ENCODE results near the gene GDA.

The GDA gene

DNA sequence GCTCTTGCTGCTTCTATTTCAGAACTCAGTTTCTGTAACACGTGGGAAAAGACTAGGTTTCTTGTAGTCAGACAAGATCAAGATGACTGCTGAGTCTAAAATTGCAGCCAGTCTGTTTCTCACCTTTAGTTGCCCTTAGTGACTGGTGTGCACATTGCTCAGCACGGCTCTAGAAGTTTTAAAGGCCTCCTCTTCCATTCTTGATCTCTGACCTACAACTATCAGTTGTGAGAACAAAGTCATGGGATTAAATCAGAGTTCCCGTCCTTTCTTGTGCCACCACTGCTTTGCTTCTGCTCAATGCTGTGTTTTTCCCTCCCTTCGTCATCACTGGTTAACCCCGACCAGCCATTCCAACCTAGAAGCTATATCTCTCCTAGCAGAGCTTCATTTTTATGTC lies 52.8 kb downstream of the GDA start:
- Histone ChIP-seq H3K27ac (ENCODE audit: low read depth, low read length) (no peak overlapping the region), H3K9ac (ENCODE audit: low read depth in 1 of 2, low read length in 2 of 2) (no peak overlapping the region), H3K36me3 (ENCODE audit: control insufficient read depth in 1 of 2, insufficient read depth in 2 of 2, low read length in 2 of 2) (peaks cover 5 to 36% of the 10 kb centered on the region in 2 donors), H3K9me3 (ENCODE audit: control insufficient read depth in 1 of 2, low read length in 2 of 2) (no peaks in the 10 kb centered on the region), H3K27me3 (ENCODE audit: control insufficient read depth in 1 of 2, insufficient read depth in 2 of 2, low read length in 2 of 2) (no peaks in the 10 kb centered on the region), H3K4me1 (ENCODE audit: control insufficient read depth in 1 of 2, insufficient read depth in 2 of 2, low read length in 2 of 2) (peaks cover 6 to 13% of the 10 kb centered on the region in 2 donors), H3K4me3 (ENCODE audit: low read depth in 1 of 2, low read length in 2 of 2) (no peak overlapping the region)

DNA sequence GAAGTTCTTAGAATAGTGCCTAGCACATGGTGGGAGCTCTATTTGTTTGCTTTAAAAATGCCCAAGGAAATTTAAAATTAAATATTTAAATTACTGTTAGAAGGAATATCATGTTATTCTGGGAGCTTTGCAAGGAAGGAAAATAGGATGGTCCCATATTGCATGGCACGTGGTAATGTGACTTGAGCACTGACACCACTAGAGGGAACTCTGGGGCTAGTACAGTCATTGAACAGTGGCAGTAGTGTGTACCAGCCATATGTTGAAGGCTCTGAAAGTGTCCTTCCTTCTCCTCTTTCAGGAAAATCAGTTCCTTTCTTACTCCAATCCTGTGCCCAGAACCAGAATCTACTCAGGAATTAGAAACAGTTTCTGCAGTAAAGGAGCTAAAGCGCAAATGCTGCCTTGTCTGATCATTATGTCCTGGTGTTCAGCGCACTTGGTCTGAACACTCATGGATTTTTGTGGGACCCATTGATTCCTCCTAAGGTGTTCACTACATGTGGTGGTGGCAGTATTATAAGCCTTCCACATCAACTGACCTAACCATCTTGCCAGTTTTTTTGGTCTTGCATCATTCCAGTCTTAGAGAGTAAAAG lies 54.1 kb downstream of the GDA start:
- Histone ChIP-seq H3K36me3 (ENCODE audit: control insufficient read depth in 1 of 2, insufficient read depth in 2 of 2, low read length in 2 of 2) (peaks cover 10 to 36% of the 10 kb centered on the region in 2 donors), H3K9ac (ENCODE audit: low read depth in 1 of 2, low read length in 2 of 2) (no peak overlapping the region), H3K9me3 (ENCODE audit: control insufficient read depth in 1 of 2, low read length in 2 of 2) (no peaks in the 10 kb centered on the region), H3K4me3 (ENCODE audit: low read depth in 1 of 2, low read length in 2 of 2) (no peak overlapping the region), H3K4me1 (ENCODE audit: control insufficient read depth in 1 of 2, insufficient read depth in 2 of 2, low read length in 2 of 2) (peaks cover 6 to 13% of the 10 kb centered on the region in 2 donors), H3K27me3 (ENCODE audit: control insufficient read depth in 1 of 2, insufficient read depth in 2 of 2, low read length in 2 of 2) (no peaks in the 10 kb centered on the region), H3K27ac (ENCODE audit: low read depth, low read length) (no peak overlapping the region)

DNA sequence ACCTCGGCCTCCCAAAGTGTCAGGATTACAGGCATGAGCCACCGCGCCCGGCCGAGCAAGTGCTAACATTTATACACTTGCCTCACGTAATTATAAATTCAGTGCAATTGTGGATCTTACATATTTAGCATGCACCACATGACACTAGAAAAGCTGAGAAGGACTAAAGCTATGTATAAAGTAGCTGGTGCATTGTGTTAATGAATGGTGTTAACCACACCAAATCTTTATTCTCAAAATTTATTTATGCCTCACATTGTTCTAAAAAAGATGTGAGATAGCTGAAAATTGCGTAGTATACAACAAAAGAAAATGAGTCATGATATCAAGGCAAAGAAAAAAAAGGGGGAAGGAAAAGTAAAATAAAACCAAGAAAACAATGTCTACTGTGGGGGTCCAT lies 54.8 kb downstream of the GDA start:
- Histone ChIP-seq H3K4me3 (ENCODE audit: low read depth in 1 of 2, low read length in 2 of 2) (no peak overlapping the region), H3K27me3 (ENCODE audit: control insufficient read depth in 1 of 2, insufficient read depth in 2 of 2, low read length in 2 of 2) (no peaks in the 10 kb centered on the region), H3K27ac (ENCODE audit: low read depth, low read length) (no peak overlapping the region), H3K36me3 (ENCODE audit: control insufficient read depth in 1 of 2, insufficient read depth in 2 of 2, low read length in 2 of 2) (peaks cover 11 to 38% of the 10 kb centered on the region in 2 donors), H3K9ac (ENCODE audit: low read depth in 1 of 2, low read length in 2 of 2) (no peak overlapping the region), H3K9me3 (ENCODE audit: control insufficient read depth in 1 of 2, low read length in 2 of 2) (no peaks in the 10 kb centered on the region), H3K4me1 (ENCODE audit: control insufficient read depth in 1 of 2, insufficient read depth in 2 of 2, low read length in 2 of 2) (peaks cover 6 to 9% of the 10 kb centered on the region in 2 donors)

DNA sequence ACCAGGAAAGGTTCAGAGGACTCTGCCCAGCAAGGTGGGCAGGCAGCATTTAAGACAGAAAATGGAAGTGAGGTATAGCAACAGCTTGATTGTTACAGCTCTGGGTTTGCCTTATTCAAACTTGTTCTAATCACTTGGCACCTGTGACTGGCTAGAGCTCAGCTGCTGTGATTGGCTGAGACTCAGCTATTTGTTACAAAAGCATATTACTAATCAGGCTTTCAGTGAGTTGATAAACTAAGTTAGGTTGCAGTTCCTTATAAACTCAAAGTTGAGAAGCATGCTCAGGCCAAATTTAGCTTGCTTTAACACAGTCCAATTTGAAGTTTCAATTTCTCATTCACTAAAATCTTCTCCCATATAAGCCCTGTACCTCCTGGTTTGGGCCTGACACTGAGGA lies 56.3 kb downstream of the GDA start:
- H3K36me3 ChIP-seq (ENCODE audit: control insufficient read depth in 1 of 2, insufficient read depth in 2 of 2, low read length in 2 of 2): peaks cover 15 to 47% of the 10 kb centered on the region in 2 donors
- no peaks in the 10 kb centered on the region for H3K27me3 ChIP-seq (ENCODE audit: control insufficient read depth in 1 of 2, insufficient read depth in 2 of 2, low read length in 2 of 2)
- H3K9ac ChIP-seq (ENCODE audit: low read depth in 1 of 2, low read length in 2 of 2): no peak overlapping the region
- no peak overlapping the region for H3K27ac ChIP-seq (ENCODE audit: low read depth, low read length)
- no peak overlapping the region for H3K4me3 ChIP-seq (ENCODE audit: low read depth in 1 of 2, low read length in 2 of 2)
- H3K9me3 ChIP-seq (ENCODE audit: control insufficient read depth in 1 of 2, low read length in 2 of 2): no peaks in the 10 kb centered on the region
- H3K4me1 ChIP-seq (ENCODE audit: control insufficient read depth in 1 of 2, insufficient read depth in 2 of 2, low read length in 2 of 2): peaks cover 0 to 5% of the 10 kb centered on the region in 2 donors

DNA sequence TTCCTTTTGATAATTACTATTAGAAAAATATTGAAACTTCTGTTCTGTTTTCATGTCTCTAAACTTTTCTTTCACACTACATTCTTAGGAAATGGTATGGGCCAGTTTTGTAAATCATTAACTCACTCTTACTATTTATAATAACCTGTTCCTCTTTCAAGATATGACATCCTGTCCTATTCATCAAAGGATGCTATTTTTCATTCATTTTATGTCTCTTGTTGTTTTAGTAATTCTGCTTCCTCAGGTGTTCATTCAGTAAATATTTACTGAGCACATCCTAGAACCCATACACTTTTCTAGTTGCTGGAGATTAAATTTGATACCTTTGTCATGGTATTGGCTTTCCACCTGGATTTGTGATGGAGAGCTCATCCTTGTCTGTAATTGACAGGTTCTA lies 58.0 kb downstream of the GDA start:
- Histone ChIP-seq H3K36me3 (ENCODE audit: control insufficient read depth in 1 of 2, insufficient read depth in 2 of 2, low read length in 2 of 2) (peaks cover 18 to 56% of the 10 kb centered on the region in 2 donors), H3K4me3 (ENCODE audit: low read depth in 1 of 2, low read length in 2 of 2) (no peak overlapping the region), H3K27ac (ENCODE audit: low read depth, low read length) (no peak overlapping the region), H3K27me3 (ENCODE audit: control insufficient read depth in 1 of 2, insufficient read depth in 2 of 2, low read length in 2 of 2) (no peaks in the 10 kb centered on the region), H3K9ac (ENCODE audit: low read depth in 1 of 2, low read length in 2 of 2) (no peak overlapping the region), H3K4me1 (ENCODE audit: control insufficient read depth in 1 of 2, insufficient read depth in 2 of 2, low read length in 2 of 2) (peaks cover 0 to 5% of the 10 kb centered on the region in 2 donors), H3K9me3 (ENCODE audit: control insufficient read depth in 1 of 2, low read length in 2 of 2) (no peaks in the 10 kb centered on the region)

DNA sequence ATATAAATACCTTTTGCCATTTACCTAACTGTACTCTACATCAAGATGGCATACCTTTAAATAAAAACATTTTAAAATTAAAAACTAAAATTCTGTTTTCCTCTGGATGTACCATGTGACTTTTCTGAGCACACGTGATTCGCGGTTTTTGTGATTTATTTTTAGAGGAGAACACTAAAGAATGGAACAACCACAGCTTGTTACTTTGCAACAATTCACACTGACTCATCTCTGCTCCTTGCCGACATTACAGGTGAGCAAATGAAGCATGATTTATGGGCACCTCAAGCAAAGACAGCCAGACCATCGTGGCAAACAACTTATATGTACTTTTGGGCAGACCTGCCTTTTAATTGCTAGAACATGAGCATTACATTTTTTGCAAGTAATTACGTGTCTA lies 61.3 kb downstream of the GDA start:
- H3K4me3 ChIP-seq (ENCODE audit: low read depth in 1 of 2, low read length in 2 of 2): no peak overlapping the region
- H3K9ac ChIP-seq (ENCODE audit: low read depth in 1 of 2, low read length in 2 of 2): no peak overlapping the region
- H3K36me3 ChIP-seq (ENCODE audit: control insufficient read depth in 1 of 2, insufficient read depth in 2 of 2, low read length in 2 of 2): peaks cover 24 to 53% of the 10 kb centered on the region in 2 donors
- no peaks in the 10 kb centered on the region for H3K9me3 ChIP-seq (ENCODE audit: control insufficient read depth in 1 of 2, low read length in 2 of 2)
- no peaks in the 10 kb centered on the region for H3K4me1 ChIP-seq (ENCODE audit: control insufficient read depth in 1 of 2, insufficient read depth in 2 of 2, low read length in 2 of 2)
- no peak overlapping the region for H3K27ac ChIP-seq (ENCODE audit: low read depth, low read length)
- no peaks in the 10 kb centered on the region for H3K27me3 ChIP-seq (ENCODE audit: control insufficient read depth in 1 of 2, insufficient read depth in 2 of 2, low read length in 2 of 2)

DNA sequence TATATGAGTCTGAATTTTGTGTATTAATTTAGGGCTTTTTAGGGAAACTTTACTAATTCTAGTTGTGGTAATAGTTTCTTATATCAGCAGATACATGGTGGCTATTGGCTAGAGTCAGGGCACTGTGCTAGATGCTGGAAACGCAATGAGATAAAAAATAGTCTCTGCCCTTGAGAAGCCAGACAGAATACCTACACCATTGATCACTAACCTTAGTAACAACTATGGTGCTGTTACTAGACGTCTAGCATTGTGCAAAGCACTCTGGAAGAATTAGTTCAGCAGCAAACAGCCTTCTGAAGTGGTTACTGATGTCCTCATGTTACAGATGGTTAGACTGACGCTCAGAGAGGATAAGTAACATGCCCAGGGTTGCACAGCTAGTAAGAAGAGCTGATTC lies 61.8 kb downstream of the GDA start:
- no peak overlapping the region for H3K9ac ChIP-seq (ENCODE audit: low read depth in 1 of 2, low read length in 2 of 2)
- H3K4me3 ChIP-seq (ENCODE audit: low read depth in 1 of 2, low read length in 2 of 2): no peak overlapping the region
- H3K9me3 ChIP-seq (ENCODE audit: control insufficient read depth in 1 of 2, low read length in 2 of 2): no peaks in the 10 kb centered on the region
- no peaks in the 10 kb centered on the region for H3K27me3 ChIP-seq (ENCODE audit: control insufficient read depth in 1 of 2, insufficient read depth in 2 of 2, low read length in 2 of 2)
- H3K36me3 ChIP-seq (ENCODE audit: control insufficient read depth in 1 of 2, insufficient read depth in 2 of 2, low read length in 2 of 2): peaks cover 29 to 58% of the 10 kb centered on the region in 2 donors
- no peak overlapping the region for H3K27ac ChIP-seq (ENCODE audit: low read depth, low read length)
- no peaks in the 10 kb centered on the region for H3K4me1 ChIP-seq (ENCODE audit: control insufficient read depth in 1 of 2, insufficient read depth in 2 of 2, low read length in 2 of 2)

DNA sequence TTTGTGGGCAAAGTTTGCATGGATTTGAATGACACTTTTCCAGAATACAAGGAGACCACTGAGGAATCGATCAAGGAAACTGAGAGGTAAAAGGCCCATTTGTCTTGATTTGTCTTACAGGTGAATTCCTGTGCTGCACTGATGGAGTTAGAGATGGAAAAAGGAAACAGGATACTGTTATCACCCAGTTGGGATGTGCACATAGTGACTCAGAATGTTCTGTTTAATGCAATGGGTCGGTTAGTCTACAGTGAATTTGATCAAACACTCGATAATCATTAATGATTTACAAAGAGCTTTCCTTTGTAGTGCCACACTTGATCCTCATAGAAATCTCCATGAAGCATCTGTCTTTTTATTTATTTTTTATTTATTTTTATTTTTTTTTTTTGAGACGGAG lies 64.7 kb downstream of the GDA start:
- H3K4me1 ChIP-seq (ENCODE audit: control insufficient read depth in 1 of 2, insufficient read depth in 2 of 2, low read length in 2 of 2): no peaks in the 10 kb centered on the region
- H3K9ac ChIP-seq (ENCODE audit: low read depth in 1 of 2, low read length in 2 of 2): no peak overlapping the region
- H3K27ac ChIP-seq (ENCODE audit: low read depth, low read length): no peak overlapping the region
- no peaks in the 10 kb centered on the region for H3K27me3 ChIP-seq (ENCODE audit: control insufficient read depth in 1 of 2, insufficient read depth in 2 of 2, low read length in 2 of 2)
- no peak overlapping the region for H3K4me3 ChIP-seq (ENCODE audit: low read depth in 1 of 2, low read length in 2 of 2)
- H3K36me3 ChIP-seq (ENCODE audit: control insufficient read depth in 1 of 2, insufficient read depth in 2 of 2, low read length in 2 of 2): peaks cover 23 to 65% of the 10 kb centered on the region in 2 donors
- H3K9me3 ChIP-seq (ENCODE audit: control insufficient read depth in 1 of 2, low read length in 2 of 2): no peaks in the 10 kb centered on the region

DNA sequence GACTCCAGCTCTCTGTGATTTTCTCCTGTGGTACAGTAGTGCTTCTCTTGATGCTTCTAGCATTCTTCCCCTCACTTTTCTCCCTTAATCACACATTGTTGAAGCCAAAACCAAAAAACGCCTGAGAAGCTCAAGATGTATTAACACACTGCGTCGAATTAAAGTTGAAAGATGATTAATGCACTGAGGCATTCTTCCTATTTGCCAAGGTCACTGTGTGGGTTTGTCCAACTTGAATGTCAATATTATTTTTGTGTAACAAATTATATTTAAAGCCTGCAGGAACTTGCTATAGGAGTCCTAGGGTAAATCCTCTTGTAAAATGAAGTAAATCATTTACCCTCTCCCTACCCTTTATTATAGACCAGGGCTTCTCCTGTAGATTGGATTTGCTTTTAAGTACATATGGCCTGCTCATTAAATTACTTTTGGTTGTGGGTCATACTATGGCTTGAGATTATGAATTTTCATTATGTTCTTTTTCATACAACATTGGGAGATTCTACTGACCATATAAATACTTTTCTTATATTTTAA lies 68.1 kb downstream of the GDA start:
- Histone ChIP-seq H3K27ac (ENCODE audit: low read depth, low read length) (no peak overlapping the region), H3K9me3 (ENCODE audit: control insufficient read depth in 1 of 2, low read length in 2 of 2) (no peaks in the 10 kb centered on the region), H3K4me1 (ENCODE audit: control insufficient read depth in 1 of 2, insufficient read depth in 2 of 2, low read length in 2 of 2) (no peaks in the 10 kb centered on the region), H3K4me3 (ENCODE audit: low read depth in 1 of 2, low read length in 2 of 2) (no peak overlapping the region), H3K36me3 (ENCODE audit: control insufficient read depth in 1 of 2, insufficient read depth in 2 of 2, low read length in 2 of 2) (peaks cover 15 to 63% of the 10 kb centered on the region in 2 donors), H3K9ac (ENCODE audit: low read depth in 1 of 2, low read length in 2 of 2) (no peak overlapping the region), H3K27me3 (ENCODE audit: control insufficient read depth in 1 of 2, insufficient read depth in 2 of 2, low read length in 2 of 2) (no peaks in the 10 kb centered on the region)

DNA sequence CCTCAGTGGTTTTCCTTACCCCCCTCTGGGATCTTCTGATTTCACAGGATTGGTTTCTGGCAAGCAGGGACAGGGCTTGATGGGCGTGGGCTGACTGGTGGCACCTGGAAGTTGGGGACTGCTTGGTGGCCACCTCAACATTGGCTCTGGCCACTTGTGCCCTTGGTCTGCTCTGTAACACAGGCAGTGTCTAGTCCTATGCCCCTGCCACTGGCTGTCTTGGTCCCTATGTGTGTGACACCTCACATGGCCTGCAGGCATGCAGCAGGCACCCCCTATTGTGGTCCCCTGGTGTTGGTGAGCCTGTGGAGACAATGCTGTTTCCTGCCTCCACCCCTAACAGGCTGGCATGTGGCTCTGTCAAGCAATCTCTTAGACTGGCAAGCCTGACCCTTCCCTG lies 71.3 kb downstream of the GDA start:
- H3K27ac ChIP-seq (ENCODE audit: low read depth, low read length): no peak overlapping the region
- no peak overlapping the region for H3K9ac ChIP-seq (ENCODE audit: low read depth in 1 of 2, low read length in 2 of 2)
- H3K9me3 ChIP-seq (ENCODE audit: control insufficient read depth in 1 of 2, low read length in 2 of 2): no peaks in the 10 kb centered on the region
- no peaks in the 10 kb centered on the region for H3K4me1 ChIP-seq (ENCODE audit: control insufficient read depth in 1 of 2, insufficient read depth in 2 of 2, low read length in 2 of 2)
- H3K36me3 ChIP-seq (ENCODE audit: control insufficient read depth in 1 of 2, insufficient read depth in 2 of 2, low read length in 2 of 2): peaks cover 9 to 59% of the 10 kb centered on the region in 2 donors
- no peaks in the 10 kb centered on the region for H3K27me3 ChIP-seq (ENCODE audit: control insufficient read depth in 1 of 2, insufficient read depth in 2 of 2, low read length in 2 of 2)
- H3K4me3 ChIP-seq (ENCODE audit: low read depth in 1 of 2, low read length in 2 of 2): no peak overlapping the region

Data from duodenal mucosa (tissue), 2 donors.